ENCODE measurements around the gene ZNF536.

DNA sequence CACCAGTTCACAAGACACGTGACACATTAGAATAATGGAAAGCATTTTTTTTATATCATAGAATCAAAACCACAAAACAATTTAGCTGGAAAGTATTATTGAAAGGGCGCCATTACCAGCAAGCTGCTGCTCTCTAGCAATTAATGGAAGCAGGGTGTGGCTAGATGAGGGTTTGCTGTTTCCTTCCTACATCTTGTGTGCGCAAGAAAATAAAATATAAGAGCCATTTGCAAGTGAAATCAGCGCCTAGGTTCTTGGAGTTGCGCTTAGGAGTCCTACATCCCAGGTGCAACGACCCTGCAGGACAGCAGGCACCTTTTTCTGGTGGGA is 140.9 kb downstream of the ZNF536 start:
- TF ChIP-seq, protein P1, sequence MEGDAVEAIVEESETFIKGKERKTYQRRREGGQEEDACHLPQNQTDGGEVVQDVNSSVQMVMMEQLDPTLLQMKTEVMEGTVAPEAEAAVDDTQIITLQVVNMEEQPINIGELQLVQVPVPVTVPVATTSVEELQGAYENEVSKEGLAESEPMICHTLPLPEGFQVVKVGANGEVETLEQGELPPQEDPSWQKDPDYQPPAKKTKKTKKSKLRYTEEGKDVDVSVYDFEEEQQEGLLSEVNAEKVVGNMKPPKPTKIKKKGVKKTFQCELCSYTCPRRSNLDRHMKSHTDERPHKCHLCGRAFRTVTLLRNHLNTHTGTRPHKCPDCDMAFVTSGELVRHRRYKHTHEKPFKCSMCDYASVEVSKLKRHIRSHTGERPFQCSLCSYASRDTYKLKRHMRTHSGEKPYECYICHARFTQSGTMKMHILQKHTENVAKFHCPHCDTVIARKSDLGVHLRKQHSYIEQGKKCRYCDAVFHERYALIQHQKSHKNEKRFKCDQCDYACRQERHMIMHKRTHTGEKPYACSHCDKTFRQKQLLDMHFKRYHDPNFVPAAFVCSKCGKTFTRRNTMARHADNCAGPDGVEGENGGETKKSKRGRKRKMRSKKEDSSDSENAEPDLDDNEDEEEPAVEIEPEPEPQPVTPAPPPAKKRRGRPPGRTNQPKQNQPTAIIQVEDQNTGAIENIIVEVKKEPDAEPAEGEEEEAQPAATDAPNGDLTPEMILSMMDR (conservative IDR thresholded peaks at IDR 0.05 in 1 of 2, IDR thresholded peaks at IDR 0.05 in 1 of 2; ENCODE audit: low read depth in 1 of 2, low read length in 2 of 2), result no peak
- no peak for TF ChIP-seq EZH2 (IDR thresholded peaks at IDR 0.05; ENCODE audit: low read length, missing control alignments)
